SIG-M5 treated with dmso at 0.1 percent for 504 hours (cell line): ENCODE measurements around the gene PIP4P1.

ENCODE experiments used
- DNase-seq: peaks from one replicate; lab custom pipeline; 2025; ENCODE audit not compliant: unreplicated experiment; lab: John Stamatoyannopoulos, UW

PIP4P1 gene

GRCh38 chr14:20438664-20439063 is 22.6 kb downstream of the PIP4P1 start:
- DNase-seq: peak; percentile 37

GRCh38 chr14:20436363-20436755 is 24.9 kb downstream of the PIP4P1 start:
- DNase-seq: no peak

- no peak for DNase-seq
Observed at GRCh38 chr14:20435582-20436362, 25.5 kb downstream of the PIP4P1 start, which contains the start of gene KLHL33. KLHL33 (minus strand) TSS chr14:20436166; CDS start chr14:20435811, 355 bp downstream.

DNA sequence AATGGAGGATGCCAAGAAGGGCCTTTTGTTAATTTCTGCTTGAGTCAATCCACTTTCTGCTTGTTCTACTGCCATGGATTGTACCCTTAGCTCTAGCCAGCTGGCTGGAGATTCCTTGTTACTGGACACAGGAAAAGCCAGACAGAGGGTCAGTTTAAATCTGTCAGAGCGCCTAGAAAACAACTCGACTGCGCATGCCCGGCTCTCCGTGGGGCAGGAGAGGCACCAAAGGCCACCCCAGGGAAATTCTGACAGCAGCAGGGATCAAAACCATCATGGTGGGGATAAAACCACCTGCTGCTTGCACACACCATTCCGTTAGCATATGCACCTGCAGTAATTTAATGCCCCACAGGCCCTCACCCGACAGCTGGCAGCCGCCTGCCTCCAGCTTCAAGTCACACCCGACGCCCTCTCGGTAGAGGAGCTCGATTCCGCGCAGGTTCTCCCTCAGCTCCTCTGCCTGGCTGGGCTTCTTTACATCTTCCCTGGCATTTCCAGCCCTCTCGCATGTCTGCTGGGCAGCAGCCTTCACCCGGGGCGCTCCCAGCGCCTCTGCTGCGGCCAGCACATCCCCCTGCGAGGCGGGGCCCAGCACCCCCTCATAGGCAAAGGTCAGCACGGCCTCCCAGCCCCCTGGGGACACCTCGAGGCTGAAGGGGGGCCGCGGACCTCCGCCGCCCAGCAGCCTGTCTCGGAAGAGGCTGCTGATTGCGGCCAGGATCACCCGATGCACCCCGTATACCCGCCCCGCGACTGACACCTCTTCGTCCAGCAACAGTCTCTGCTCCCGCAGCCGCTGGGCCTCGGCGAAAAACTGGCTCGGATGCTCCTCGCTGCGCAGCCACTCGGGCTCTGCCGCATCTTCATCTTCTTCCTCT is 26.3 kb downstream of the PIP4P1 start:
- DNase-seq: no peak

DNA sequence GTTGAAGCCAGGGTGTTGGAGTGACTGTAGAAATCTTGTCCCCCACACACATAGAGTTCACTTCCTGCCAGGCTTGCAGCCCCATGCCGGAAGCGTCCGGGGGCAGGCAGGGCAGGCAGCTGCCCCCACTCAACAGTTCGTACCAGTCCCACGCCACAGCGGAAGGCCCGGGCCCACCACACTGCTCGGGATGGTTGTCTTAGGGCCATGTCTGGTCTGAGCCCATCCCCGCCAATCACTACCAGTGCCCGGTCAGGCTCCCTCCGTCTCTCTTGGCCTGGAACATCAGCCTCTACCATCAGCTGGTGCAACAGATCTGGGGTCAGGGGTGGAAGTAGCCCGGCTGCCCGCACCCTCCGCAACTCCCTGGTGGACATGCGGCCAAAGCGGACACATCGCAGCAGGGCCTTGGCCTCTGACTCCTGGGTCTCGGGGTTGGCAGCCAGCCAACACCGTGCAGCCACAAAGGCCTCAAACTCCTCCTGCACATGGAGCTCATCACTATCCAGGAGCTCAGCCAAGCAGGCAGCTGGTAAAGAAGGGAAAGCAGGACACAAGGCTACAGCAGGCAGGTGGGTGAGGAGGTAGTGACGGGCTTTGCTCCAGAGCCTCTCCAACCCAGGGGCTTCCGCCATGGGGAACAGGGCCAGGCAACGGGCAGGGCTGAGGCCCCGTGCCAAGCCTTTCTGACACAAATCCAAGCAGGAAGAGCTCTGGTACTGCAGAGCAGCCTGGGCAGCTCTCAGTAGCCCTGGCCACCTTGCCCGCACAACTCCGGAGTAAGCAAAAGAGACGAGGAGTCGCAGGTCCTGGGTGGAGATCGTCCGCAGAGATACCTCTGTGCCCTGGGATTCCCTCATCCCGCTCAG is 31.2 kb downstream of the PIP4P1 start:
- no peak for DNase-seq

DNA sequence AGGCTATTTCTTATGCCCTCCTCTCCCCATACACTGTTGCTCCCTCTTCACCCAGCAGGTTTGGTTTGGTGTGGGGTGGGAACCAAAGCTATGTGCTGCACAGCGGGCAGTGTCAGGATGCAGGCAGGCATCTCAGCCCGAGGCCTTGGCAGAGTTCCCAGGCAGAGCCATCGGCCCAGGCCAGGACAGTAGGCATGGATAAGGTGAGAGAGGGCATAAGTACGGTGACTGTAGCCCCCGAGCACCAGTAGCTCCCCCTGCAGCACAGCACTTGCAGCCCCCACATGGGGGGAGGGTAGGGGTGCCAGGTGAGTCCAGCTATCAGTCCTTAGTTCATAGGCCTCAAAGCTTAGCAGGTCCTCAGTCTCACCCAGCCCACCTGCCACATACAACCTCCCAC is 32.4 kb downstream of the PIP4P1 start:
- peak; percentile 20 for DNase-seq

GRCh38 chr14:20428010-20428365 is 33.2 kb downstream of the PIP4P1 start:
- DNase-seq: no peak

GRCh38 chr14:20427231-20428009 is 33.8 kb downstream of the PIP4P1 start:
- peak; percentile 95 for DNase-seq

- DNase-seq: no peak
Observed at GRCh38 chr14:20424851-20425250, 36.4 kb downstream of the PIP4P1 start.

DNA sequence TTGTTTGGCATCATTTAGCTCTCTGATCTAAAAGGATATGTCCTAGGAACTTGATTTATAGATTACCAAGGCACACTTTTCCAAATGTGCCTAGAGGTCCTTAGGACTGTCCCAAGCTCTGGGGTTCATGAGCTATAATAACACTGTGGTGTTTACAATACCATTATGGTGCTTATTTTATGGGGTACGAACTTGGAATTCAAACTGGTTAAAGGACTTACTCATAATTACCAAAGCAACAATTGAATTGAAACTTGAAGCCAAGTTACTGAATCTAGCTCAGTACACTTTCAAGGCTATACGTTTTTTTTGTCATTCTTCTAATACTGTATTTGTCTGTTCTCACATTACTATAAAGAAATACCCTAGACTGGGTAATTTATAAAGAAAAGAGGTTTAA is 38.3 kb downstream of the PIP4P1 start:
- DNase-seq: no peak

DNA sequence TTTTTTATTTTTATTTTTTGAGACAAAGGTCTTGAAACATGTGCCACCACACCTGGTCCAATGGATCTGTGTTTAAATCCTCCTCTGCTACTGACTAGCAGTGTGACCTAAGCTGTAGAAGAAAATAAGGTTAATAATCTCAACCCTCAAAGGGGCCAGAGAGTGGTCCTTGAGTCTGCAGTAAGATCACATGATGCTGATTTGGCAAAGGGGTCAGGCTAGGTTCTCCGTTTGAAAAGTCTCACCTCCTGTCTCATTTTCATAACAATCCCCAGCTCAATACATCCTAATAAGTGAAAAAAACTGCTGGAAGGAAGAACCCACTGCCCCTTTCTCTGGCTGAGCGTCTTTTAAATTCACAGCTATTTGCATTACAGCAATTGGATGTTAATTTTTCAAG is 40.0 kb downstream of the PIP4P1 start:
- no peak for DNase-seq

DNA sequence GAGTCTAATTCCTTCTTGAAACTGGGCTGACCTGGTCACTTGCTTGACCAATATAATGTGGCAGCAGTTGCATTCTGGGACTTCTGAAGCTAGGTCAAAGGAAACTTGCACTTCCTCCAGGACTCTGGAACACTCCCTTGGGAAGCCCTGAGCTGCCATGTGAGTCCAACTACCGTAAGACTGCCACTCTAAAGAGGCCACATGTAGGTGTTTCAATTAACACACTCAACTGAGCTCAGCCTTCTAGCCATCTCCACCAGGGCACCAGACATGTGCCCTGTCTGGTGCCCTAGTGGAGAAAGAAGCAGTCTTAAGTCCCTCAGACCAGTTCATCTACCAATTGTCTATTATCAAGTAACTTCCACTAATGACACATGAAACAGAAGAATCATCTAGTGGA is 41.8 kb downstream of the PIP4P1 start:
- no peak for DNase-seq

DNA sequence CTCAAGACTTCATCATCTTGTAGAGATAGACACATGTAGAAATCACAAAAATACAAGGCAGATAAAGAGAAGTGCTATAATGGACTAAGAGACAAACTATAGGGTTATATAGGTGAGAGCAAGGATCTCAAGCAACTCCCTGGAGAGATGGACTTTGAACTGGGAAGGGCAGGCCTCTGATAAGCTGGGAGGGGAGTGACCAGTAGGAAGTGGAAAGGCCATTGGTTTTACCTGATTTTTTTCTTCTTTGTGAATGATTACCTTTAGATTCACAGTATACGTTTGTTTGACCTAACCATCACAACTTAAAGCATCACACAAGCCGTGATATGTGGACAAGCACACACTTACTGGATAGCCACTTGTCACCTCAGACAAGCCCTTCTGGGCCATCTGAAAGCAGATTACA is 42.7 kb downstream of the PIP4P1 start:
- no peak for DNase-seq

GRCh38 chr14:20417250-20418186 is 43.7 kb downstream of the PIP4P1 start:
- DNase-seq: no peak

- DNase-seq: no peak
Observed at GRCh38 chr14:20416223-20416622, 45.0 kb downstream of the PIP4P1 start.

- DNase-seq: peak; percentile 88
Observed at GRCh38 chr14:20415782-20416206, 45.4 kb downstream of the PIP4P1 start.

DNA sequence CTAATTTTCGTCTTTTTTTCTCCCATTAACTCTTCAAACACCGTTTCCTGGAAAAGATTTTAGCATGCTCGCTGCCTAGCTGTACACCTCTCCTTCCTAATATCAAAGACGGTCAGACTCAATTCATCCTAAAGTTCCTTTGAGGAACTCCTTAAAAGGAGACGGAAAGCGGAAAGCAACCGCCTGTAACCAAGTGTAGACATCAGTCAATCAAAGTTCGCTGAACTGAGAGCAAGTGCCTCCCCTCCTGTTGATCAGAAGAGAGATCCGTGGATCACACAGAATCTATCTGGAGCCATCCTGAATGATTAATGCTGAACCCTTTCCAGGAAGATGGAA is 47.5 kb downstream of the PIP4P1 start:
- peak; percentile 62 for DNase-seq

DNA sequence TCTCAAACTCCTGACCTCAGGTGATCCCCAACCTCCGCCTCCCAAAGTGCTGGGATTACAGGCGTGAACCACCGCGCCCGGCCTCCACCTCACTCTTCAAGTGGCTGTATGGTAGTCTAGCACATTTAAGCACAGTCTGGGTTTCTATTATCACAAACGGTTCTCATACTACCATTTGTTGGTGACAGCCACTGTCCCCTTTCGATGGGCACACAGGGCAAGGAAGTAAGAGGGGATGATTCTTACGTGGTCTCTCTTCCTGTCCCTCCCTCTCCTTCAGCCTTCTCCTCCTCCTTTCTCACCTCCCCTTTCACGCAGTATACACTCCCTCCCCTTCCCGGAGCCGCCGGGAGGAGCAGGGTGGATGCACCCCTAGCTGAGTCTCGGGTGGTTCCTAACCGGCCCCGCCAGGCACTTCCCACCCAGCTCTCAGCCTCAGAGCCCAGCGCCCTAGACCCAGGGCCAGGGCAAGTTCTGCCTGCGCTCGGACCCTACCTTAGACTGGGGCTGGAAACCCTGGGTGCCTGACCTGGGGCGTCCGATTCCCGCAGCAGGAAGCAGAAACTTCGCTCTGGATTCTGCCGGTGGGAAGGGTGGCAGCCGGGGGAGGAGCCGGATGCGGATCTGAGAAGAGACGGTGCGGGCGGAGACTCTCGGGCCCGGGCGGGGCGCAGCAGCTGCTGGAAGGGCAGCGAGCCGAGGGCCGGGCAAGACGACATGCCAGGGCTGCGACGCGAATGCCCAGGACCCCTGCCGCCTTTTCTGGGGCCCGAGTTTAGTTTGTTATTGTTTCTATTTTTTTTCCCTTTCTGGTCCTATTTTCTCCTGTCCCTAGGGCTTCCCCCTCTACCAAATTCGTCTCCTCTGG is 48.1 kb downstream of the PIP4P1 start, which contains the start of gene TEP1:
TEP1 (minus strand) TSS at position 626 of the 868 bp plus-strand sequence. CDS start 5,062 bp downstream, outside the sequence.
- peak; percentile 74 for DNase-seq
